ENCODE measurements around the gene CECR2.

The CECR2 gene

GRCh38 chr22:17332109-17332800 lies 37.0 kb upstream of the CECR2 start:
- H3K27me3 ChIP-seq (ENCODE audit: control insufficient read depth in 3 of 3, insufficient read depth in 3 of 3, low read depth in 1 of 3, low read length in 3 of 3), result no peaks in the 10 kb centered on the region
- H3K36me3 ChIP-seq (replicated peaks in 1 of 2; ENCODE audit: control insufficient read depth in 2 of 2, insufficient read depth in 2 of 2, low read length in 2 of 2), result no peaks in the 10 kb centered on the region
- H4K91ac ChIP-seq (ENCODE audit: low read depth, low read length, poor library complexity), result no peak overlapping the region
- no peak overlapping the region for H2AK5ac ChIP-seq (ENCODE audit: low read depth, low read length)
- H3K9me3 ChIP-seq (replicated peaks in 1 of 2; ENCODE audit: control insufficient read depth in 2 of 2, insufficient read depth in 1 of 2, low read depth in 1 of 2, low read length in 2 of 2), result peaks cover 0 to 1% of the 10 kb centered on the region in 2 donors
- no peak overlapping the region for H3K23ac ChIP-seq (ENCODE audit: low read depth, low read length, poor library complexity)
- H3K4me1 ChIP-seq (ENCODE audit: control insufficient read depth in 2 of 2, insufficient read depth in 1 of 2, low read depth in 1 of 2, low read length in 2 of 2), result peaks cover 0 to 2% of the 10 kb centered on the region in 2 donors
- no peak overlapping the region for H2BK5ac ChIP-seq (ENCODE audit: low read length)
- no peak overlapping the region for H3K27ac ChIP-seq (replicated peaks; ENCODE audit: low read length)
- H2BK15ac ChIP-seq (ENCODE audit: low read length), result no peak overlapping the region
- no peak overlapping the region for H3K4ac ChIP-seq (ENCODE audit: low read length)
- H2BK12ac ChIP-seq (ENCODE audit: low read length), result no peak overlapping the region
- peak overlapping the region; percentile 11 for H3K18ac ChIP-seq (ENCODE audit: low read length)
- H2AFZ ChIP-seq (ENCODE audit: low read length), result peak overlapping the region; percentile 36
- H3K4me2 ChIP-seq (ENCODE audit: insufficient read depth, low read length, poor library complexity, severe bottlenecking), result no peak overlapping the region
- no peak overlapping the region for H2BK120ac ChIP-seq (ENCODE audit: low read depth, low read length)
- no peak overlapping the region for H3K14ac ChIP-seq (ENCODE audit: low read length)
- DNase-seq (ENCODE audit: low spot score), result no peak
- no peaks in the 10 kb centered on the region for H3K79me1 ChIP-seq (ENCODE audit: low read depth, low read length)
- no peak overlapping the region for H3K9ac ChIP-seq (ENCODE audit: low read depth, low read length, poor library complexity)
- no peak overlapping the region for H4K8ac ChIP-seq (ENCODE audit: low read depth, low read length)
- no peak overlapping the region for H3K4me3 ChIP-seq (ENCODE audit: low read length in 2 of 2)
- no CpG with 5 or more reads among the region's 16 CpGs for WGBS, 2 donors (ENCODE audit: extremely low coverage in 2 of 2, insufficient read length in 2 of 2, insufficient replicate concordance in 1 of 2)

DNA sequence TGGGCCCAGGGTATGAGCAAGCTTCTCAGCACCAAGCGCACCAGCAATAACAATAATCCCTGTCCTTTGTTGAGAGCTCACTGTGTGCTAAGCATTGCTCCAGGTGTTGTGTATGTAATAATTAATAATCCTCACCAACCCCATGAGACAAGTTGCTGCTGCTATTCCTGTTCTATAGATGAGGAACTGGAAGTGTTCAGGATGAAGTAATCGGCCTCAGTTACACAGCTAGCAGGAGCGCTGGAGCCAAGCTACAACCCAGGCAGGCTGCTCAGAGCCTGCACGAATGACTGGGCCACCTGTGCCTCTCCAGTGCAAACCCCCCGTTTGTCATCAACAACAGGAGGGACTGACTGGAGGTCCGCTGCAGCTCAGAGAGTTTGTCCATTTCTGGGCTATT lies 35.2 kb upstream of the CECR2 start:
- Histone ChIP-seq H3K18ac (ENCODE audit: low read length) (no peak overlapping the region), H3K4me2 (ENCODE audit: insufficient read depth, low read length, poor library complexity, severe bottlenecking) (no peak overlapping the region), H3K4me3 (ENCODE audit: low read length in 2 of 2) (no peak overlapping the region), H2BK5ac (ENCODE audit: low read length) (no peak overlapping the region), H3K14ac (ENCODE audit: low read length) (no peak overlapping the region), H3K4me1 (ENCODE audit: control insufficient read depth in 2 of 2, insufficient read depth in 1 of 2, low read depth in 1 of 2, low read length in 2 of 2) (peaks cover 0 to 2% of the 10 kb centered on the region in 2 donors), H4K91ac (ENCODE audit: low read depth, low read length, poor library complexity) (no peak overlapping the region), H4K8ac (ENCODE audit: low read depth, low read length) (no peak overlapping the region), H2AFZ (ENCODE audit: low read length) (no peak overlapping the region), H2BK120ac (ENCODE audit: low read depth, low read length) (no peak overlapping the region), H2BK12ac (ENCODE audit: low read length) (no peak overlapping the region), H3K23ac (ENCODE audit: low read depth, low read length, poor library complexity) (no peak overlapping the region), H2AK5ac (ENCODE audit: low read depth, low read length) (no peak overlapping the region), H3K27ac (replicated peaks; ENCODE audit: low read length) (no peak overlapping the region), H3K79me1 (ENCODE audit: low read depth, low read length) (no peaks in the 10 kb centered on the region), H3K27me3 (ENCODE audit: control insufficient read depth in 3 of 3, insufficient read depth in 3 of 3, low read depth in 1 of 3, low read length in 3 of 3) (peaks cover 0 to 8% (median 0%) of the 10 kb centered on the region in 3 experiments), H3K36me3 (replicated peaks in 1 of 2; ENCODE audit: control insufficient read depth in 2 of 2, insufficient read depth in 2 of 2, low read length in 2 of 2) (no peaks in the 10 kb centered on the region), H3K4ac (ENCODE audit: low read length) (no peak overlapping the region), H3K9ac (ENCODE audit: low read depth, low read length, poor library complexity) (no peak overlapping the region), H2BK15ac (ENCODE audit: low read length) (no peak overlapping the region), H3K9me3 (replicated peaks in 1 of 2; ENCODE audit: control insufficient read depth in 2 of 2, insufficient read depth in 1 of 2, low read depth in 1 of 2, low read length in 2 of 2) (peaks cover 0 to 1% of the 10 kb centered on the region in 2 donors)
- WGBS, 2 donors (ENCODE audit: extremely low coverage in 2 of 2, insufficient read length in 2 of 2, insufficient replicate concordance in 1 of 2), result no CpG with 5 or more reads among the region's 6 CpGs
- no peak for DNase-seq (ENCODE audit: low spot score)

GRCh38 chr22:17334983-17335382 lies 34.3 kb upstream of the CECR2 start:
- Histone ChIP-seq H3K18ac (ENCODE audit: low read length) (no peak overlapping the region), H2BK5ac (ENCODE audit: low read length) (no peak overlapping the region), H3K79me1 (ENCODE audit: low read depth, low read length) (no peaks in the 10 kb centered on the region), H2AK5ac (ENCODE audit: low read depth, low read length) (no peak overlapping the region), H3K9me3 (replicated peaks in 1 of 2; ENCODE audit: control insufficient read depth in 2 of 2, insufficient read depth in 1 of 2, low read depth in 1 of 2, low read length in 2 of 2) (peaks cover 0 to 1% of the 10 kb centered on the region in 2 donors), H2BK120ac (ENCODE audit: low read depth, low read length) (no peak overlapping the region), H4K8ac (ENCODE audit: low read depth, low read length) (no peak overlapping the region), H2BK12ac (ENCODE audit: low read length) (no peak overlapping the region), H3K14ac (ENCODE audit: low read length) (no peak overlapping the region), H4K91ac (ENCODE audit: low read depth, low read length, poor library complexity) (no peak overlapping the region), H3K4me3 (ENCODE audit: low read length in 2 of 2) (no peak overlapping the region), H3K4me1 (ENCODE audit: control insufficient read depth in 2 of 2, insufficient read depth in 1 of 2, low read depth in 1 of 2, low read length in 2 of 2) (peaks cover 0 to 2% of the 10 kb centered on the region in 2 donors), H3K23ac (ENCODE audit: low read depth, low read length, poor library complexity) (no peak overlapping the region), H2BK15ac (ENCODE audit: low read length) (no peak overlapping the region), H3K27ac (replicated peaks; ENCODE audit: low read length) (no peak overlapping the region), H3K27me3 (ENCODE audit: control insufficient read depth in 3 of 3, insufficient read depth in 3 of 3, low read depth in 1 of 3, low read length in 3 of 3) (peaks cover 0 to 8% (median 0%) of the 10 kb centered on the region in 3 experiments), H3K9ac (ENCODE audit: low read depth, low read length, poor library complexity) (no peak overlapping the region), H3K4me2 (ENCODE audit: insufficient read depth, low read length, poor library complexity, severe bottlenecking) (no peak overlapping the region), H3K4ac (ENCODE audit: low read length) (no peak overlapping the region), H2AFZ (ENCODE audit: low read length) (no peak overlapping the region), H3K36me3 (replicated peaks in 1 of 2; ENCODE audit: control insufficient read depth in 2 of 2, insufficient read depth in 2 of 2, low read length in 2 of 2) (no peaks in the 10 kb centered on the region)
- WGBS, 2 donors (ENCODE audit: extremely low coverage in 2 of 2, insufficient read length in 2 of 2, insufficient replicate concordance in 1 of 2), result no CpG with 5 or more reads among the region's 6 CpGs
- no peak for DNase-seq (ENCODE audit: low spot score)

GRCh38 chr22:17336061-17336460 lies 33.2 kb upstream of the CECR2 start:
- no CpG with 5 or more reads among the region's 5 CpGs for WGBS, 2 donors (ENCODE audit: extremely low coverage in 2 of 2, insufficient read length in 2 of 2, insufficient replicate concordance in 1 of 2)
- Histone ChIP-seq H2BK120ac (ENCODE audit: low read depth, low read length) (no peak overlapping the region), H2AK5ac (ENCODE audit: low read depth, low read length) (no peak overlapping the region), H3K27me3 (ENCODE audit: control insufficient read depth in 3 of 3, insufficient read depth in 3 of 3, low read depth in 1 of 3, low read length in 3 of 3) (peaks cover 0 to 8% (median 0%) of the 10 kb centered on the region in 3 experiments), H3K9me3 (replicated peaks in 1 of 2; ENCODE audit: control insufficient read depth in 2 of 2, insufficient read depth in 1 of 2, low read depth in 1 of 2, low read length in 2 of 2) (peaks cover 0 to 1% of the 10 kb centered on the region in 2 donors), H3K79me1 (ENCODE audit: low read depth, low read length) (no peaks in the 10 kb centered on the region), H3K27ac (replicated peaks; ENCODE audit: low read length) (no peak overlapping the region), H3K23ac (ENCODE audit: low read depth, low read length, poor library complexity) (no peak overlapping the region), H3K4me3 (ENCODE audit: low read length in 2 of 2) (no peak overlapping the region), H3K4ac (ENCODE audit: low read length) (no peak overlapping the region), H2BK5ac (ENCODE audit: low read length) (no peak overlapping the region), H2BK12ac (ENCODE audit: low read length) (no peak overlapping the region), H3K14ac (ENCODE audit: low read length) (no peak overlapping the region), H3K18ac (ENCODE audit: low read length) (no peak overlapping the region), H2BK15ac (ENCODE audit: low read length) (no peak overlapping the region), H3K4me1 (ENCODE audit: control insufficient read depth in 2 of 2, insufficient read depth in 1 of 2, low read depth in 1 of 2, low read length in 2 of 2) (peaks cover 0 to 2% of the 10 kb centered on the region in 2 donors), H4K8ac (ENCODE audit: low read depth, low read length) (no peak overlapping the region), H3K4me2 (ENCODE audit: insufficient read depth, low read length, poor library complexity, severe bottlenecking) (no peak overlapping the region), H3K9ac (ENCODE audit: low read depth, low read length, poor library complexity) (no peak overlapping the region), H3K36me3 (replicated peaks in 1 of 2; ENCODE audit: control insufficient read depth in 2 of 2, insufficient read depth in 2 of 2, low read length in 2 of 2) (no peaks in the 10 kb centered on the region), H4K91ac (ENCODE audit: low read depth, low read length, poor library complexity) (no peak overlapping the region), H2AFZ (ENCODE audit: low read length) (no peak overlapping the region)
- no peak for DNase-seq (ENCODE audit: low spot score)
